Smooth muscle cell (in vitro differentiated cells): ENCODE measurements around the gene KPNA2. TPM values are rescaled to one million over a fixed set of nuclear protein-coding genes. Genes with fewer than 3 reads are reported as not detected.

ENCODE experiments used
- DNase-seq: peaks from one replicate; lab custom pipeline; 2025; ENCODE audit not compliant: unreplicated experiment; lab: John Stamatoyannopoulos, UW
- H2AFZ ChIP-seq: fragments of 200-600 bp; sonication (generic); 2 replicates; pipeline ENCODE4 v1.6.0; 2016; ENCODE audit warnings: antibody characterized with exemption, low read depth, mild to moderate bottlenecking
- H3F3A ChIP-seq: fragments of 200-600 bp; sonication (generic); 2 replicates; pipeline ENCODE4 v1.6.0; 2017; ENCODE audit warnings: antibody characterized with exemption, low read depth
- H3K27ac ChIP-seq: fragments of 200-600 bp; sonication (generic); 2 replicates; pipeline ENCODE4 v1.5.1; 2016; ENCODE audit warnings: low read depth, mild to moderate bottlenecking
- H3K27me3 ChIP-seq: fragments of 200-600 bp; sonication (generic); 2 replicates; pipeline ENCODE4 v1.6.1; 2016; ENCODE audit warnings: low read depth, mild to moderate bottlenecking
- H3K36me3 ChIP-seq: fragments of 200-600 bp; sonication (generic); 2 replicates; pipeline ENCODE4 v1.5.1; 2016; ENCODE audit warnings: low read depth
- H3K4me1 ChIP-seq: fragments of 200-600 bp; sonication (generic); 2 replicates; pipeline ENCODE4 v1.5.1; 2016; ENCODE audit warnings: low read depth
- H3K4me2 ChIP-seq: fragments of 200-600 bp; sonication (generic); 2 replicates; pipeline ENCODE4 v1.6.0; 2016; ENCODE audit warnings: mild to moderate bottlenecking
- H3K4me3 ChIP-seq: fragments of 200-600 bp; sonication (generic); 2 replicates; pipeline ENCODE4 v1.5.1; 2016; ENCODE audit warnings: mild to moderate bottlenecking
- H3K79me2 ChIP-seq: fragments of 200-600 bp; sonication (generic); 2 replicates; pipeline ENCODE4 v1.6.0; 2016; ENCODE audit warnings: low read depth, mild to moderate bottlenecking
- H3K9ac ChIP-seq: fragments of 200-600 bp; sonication (generic); 2 replicates; pipeline ENCODE4 v1.6.0; 2016; ENCODE audit warnings: low read depth
- H3K9me3 ChIP-seq: fragments of 200-600 bp; sonication (generic); replicated peaks from 2 replicates; pipeline ENCODE4 v1.5.1; 2016; ENCODE audit warnings: low read depth
- H4K20me1 ChIP-seq: fragments of 200-600 bp; sonication (generic); 2 replicates; pipeline ENCODE4 v1.6.0; 2016; ENCODE audit warnings: low read depth
- CTCF ChIP-seq: fragments of 200-600 bp; sonication (generic); IDR thresholded peaks from 2 replicates; pipeline ENCODE4 v1.5.1; 2017; ENCODE audit warnings: borderline replicate concordance, mild to moderate bottlenecking, antibody characterized with exemption; ENCODE audit not compliant: insufficient read depth, poor library complexity, severe bottlenecking
- WGBS: methylation state at CpG from one replicate; pipeline ENCODE4 v1.1.7; 2016; ENCODE audit warnings: low lambda C conversion rate; 5-methylcytosine and 5-hydroxymethylcytosine counted together
- polyA plus RNA-seq: library from polyadenylated mRNA; unstranded; fragments of >200 nt; fragmentation: Nextera tagmentation; extraction: Ambion mirVana; gene quantifications from 2 replicates; pipeline ENCODE4 v1.2.1, GENCODE V29; 2016
- total RNA-seq: library from RNA; depleted of rRNA; stranded (reverse); fragments of >200 nt; gene quantifications from 2 replicates; pipeline ENCODE4 v1.2.3, GENCODE V29; 2014

KPNA2 gene
- total and polyA plus RNA-seq, 2 experiments from 2014 or later = 84.6 to 135 TPM

GRCh38 chr17:68029512-68030215, 5.9 kb upstream of the KPNA2 start:
- H3K4me2 ChIP-seq = no peak overlapping the region
- no peak overlapping the region for H3K27ac ChIP-seq
- H2AFZ ChIP-seq = no peak overlapping the region
- no peaks in the 10 kb centered on the region for H4K20me1 ChIP-seq
- no peaks in the 10 kb centered on the region for H3K27me3 ChIP-seq
- no peaks in the 10 kb centered on the region for H3K9me3 ChIP-seq
- H3K4me1 ChIP-seq = peaks cover 4% of the 10 kb centered on the region
- H3K4me3 ChIP-seq = no peak overlapping the region
- no peak for DNase-seq
- 86% methylated on average over 8 of the region's 8 CpGs for WGBS
- H3F3A ChIP-seq = no peaks in the 10 kb centered on the region
- no peaks in the 10 kb centered on the region for H3K36me3 ChIP-seq
- no peaks in the 10 kb centered on the region for H3K79me2 ChIP-seq
- TF ChIP-seq CTCF = no peak
- no peak overlapping the region for H3K9ac ChIP-seq

- Histone ChIP-seq H3K4me2 (peak overlapping the region; percentile 95), H3K27me3 (no peaks in the 10 kb centered on the region), H3K4me1 (peaks cover 24% of the 10 kb centered on the region), H3K4me3 (no peak overlapping the region), H2AFZ (peak overlapping the region; percentile 79), H3F3A (no peaks in the 10 kb centered on the region), H3K36me3 (no peaks in the 10 kb centered on the region), H3K79me2 (peaks cover 31% of the 10 kb centered on the region), H4K20me1 (peaks cover 7% of the 10 kb centered on the region), H3K9ac (no peak overlapping the region), H3K9me3 (no peaks in the 10 kb centered on the region), H3K27ac (peak overlapping the region; percentile 21)
- WGBS = 53% methylated on average over 7 of the region's 7 CpGs
- no peak for TF ChIP-seq CTCF
- DNase-seq = no peak
These were observed 1.7 kb upstream of the KPNA2 start for GRCh38 chr17:68033636-68034451.

- peak overlapping the region; percentile 54 for H3K4me3 ChIP-seq
- peaks cover 36% of the 10 kb centered on the region for H3K79me2 ChIP-seq
- DNase-seq = no peak
- peak overlapping the region; percentile 95 for H3K4me2 ChIP-seq
- peak overlapping the region; percentile 48 for H3K27ac ChIP-seq
- no peak for TF ChIP-seq CTCF
- peaks cover 24% of the 10 kb centered on the region for H3K4me1 ChIP-seq
- H3K9ac ChIP-seq = no peak overlapping the region
- WGBS = 49% methylated on average over 1 of the region's 1 CpG
- H4K20me1 ChIP-seq = peaks cover 7% of the 10 kb centered on the region
- no peaks in the 10 kb centered on the region for H3K36me3 ChIP-seq
- H3K9me3 ChIP-seq = no peaks in the 10 kb centered on the region
- H3K27me3 ChIP-seq = no peaks in the 10 kb centered on the region
- H2AFZ ChIP-seq = peak overlapping the region; percentile 79
- no peaks in the 10 kb centered on the region for H3F3A ChIP-seq
These were observed 1.1 kb upstream of the KPNA2 start for GRCh38 chr17:68034452-68034776.
